Inflammatory macrophage treated with lipopolysaccharide for 4 hours (primary cell): ENCODE data around the gene NADK.
"Not testable (repeated sequence)": the region's sequence is repeated elsewhere in the genome, so short reads cannot be mapped to it uniquely, and the experiment has no call there.

ENCODE experiments used
- DNase-seq: peaks from one replicate; pipeline ENCODE4 v3.0.0-alpha.2; 2020

Gene NADK

GRCh38 chr1:1745651-1746565 lies 32.4 kb downstream of the NADK start:
- DNase-seq, result peak; percentile 64

- DNase-seq, result not testable (repeated sequence)
Observed at GRCh38 chr1:1742529-1742928, 35.7 kb downstream of the NADK start.

GRCh38 chr1:1741013-1741412 lies 37.3 kb downstream of the NADK start:
- peak; percentile 94 for DNase-seq

GRCh38 chr1:1738799-1739337 lies 39.4 kb downstream of the NADK start:
- not testable (repeated sequence) for DNase-seq

GRCh38 chr1:1737675-1738590 lies 40.3 kb downstream of the NADK start:
- not testable (repeated sequence) for DNase-seq

GRCh38 chr1:1732381-1732780 lies 45.9 kb downstream of the NADK start:
- DNase-seq, result no peak

- DNase-seq, result no peak
Observed at GRCh38 chr1:1730870-1731269, 47.4 kb downstream of the NADK start.

GRCh38 chr1:1730230-1730629 lies 48.0 kb downstream of the NADK start:
- DNase-seq, result not testable (repeated sequence)

- DNase-seq, result not testable (repeated sequence)
Observed at GRCh38 chr1:1729116-1729816, 49.0 kb downstream of the NADK start.

- DNase-seq, result not testable (repeated sequence)
Observed at GRCh38 chr1:1728308-1729005, 49.8 kb downstream of the NADK start.

GRCh38 chr1:1727131-1727651 lies 51.1 kb downstream of the NADK start:
- not testable (repeated sequence) for DNase-seq

- not testable (repeated sequence) for DNase-seq
Observed at GRCh38 chr1:1726088-1726487, 52.2 kb downstream of the NADK start.

GRCh38 chr1:1724035-1724864 lies 54.0 kb downstream of the NADK start, which contains the start of gene CDK11A:
CDK11A (minus strand) TSS chr1:1724357; CDS start chr1:1722818, 1,539 bp downstream.
- DNase-seq, result peak; percentile 100

- DNase-seq, result no peak
Observed at GRCh38 chr1:1721201-1721600, 57.1 kb downstream of the NADK start.

GRCh38 chr1:1715109-1715883 lies 63.0 kb downstream of the NADK start:
- DNase-seq, result not testable (repeated sequence)

GRCh38 chr1:1707897-1708296 lies 70.4 kb downstream of the NADK start:
- not testable (repeated sequence) for DNase-seq

- not testable (repeated sequence) for DNase-seq
Observed at GRCh38 chr1:1707241-1707640, 71.0 kb downstream of the NADK start.

GRCh38 chr1:1705623-1706022 lies 72.6 kb downstream of the NADK start:
- DNase-seq, result not testable (repeated sequence)

- DNase-seq, result not testable (repeated sequence)
Observed at GRCh38 chr1:1704284-1704957, 73.8 kb downstream of the NADK start.
